GM19351 (cell line): ENCODE measurements around the gene CD151.

Experiments used
- ATAC-seq: cut with Tn5 transposase; IDR thresholded peaks from one replicate; pipeline ENCODE4 v1.9.1; 2021; ENCODE audit warnings: mild to moderate bottlenecking, moderate library complexity; ENCODE audit not compliant: unreplicated experiment

CD151 gene

DNA sequence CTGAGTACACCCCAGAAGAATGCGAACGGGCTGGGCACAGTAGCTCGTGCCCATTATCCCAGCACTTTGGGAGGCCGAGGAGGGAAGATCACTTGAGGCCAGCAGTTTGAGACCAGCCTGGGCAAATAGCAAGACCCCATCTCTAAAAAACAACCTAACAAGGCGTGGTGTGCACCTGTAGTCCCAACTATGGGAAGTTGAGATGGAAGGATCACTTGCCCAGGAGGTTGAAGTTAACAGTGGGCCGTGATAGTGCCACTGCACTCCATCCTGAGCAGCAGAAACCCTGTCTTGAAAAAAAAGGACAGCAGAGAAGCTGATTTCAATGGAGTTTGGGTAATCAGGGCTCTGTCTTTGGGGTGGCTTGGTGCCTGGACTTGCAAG is 19.7 kb upstream of the CD151 start:
- no peak for ATAC-seq

DNA sequence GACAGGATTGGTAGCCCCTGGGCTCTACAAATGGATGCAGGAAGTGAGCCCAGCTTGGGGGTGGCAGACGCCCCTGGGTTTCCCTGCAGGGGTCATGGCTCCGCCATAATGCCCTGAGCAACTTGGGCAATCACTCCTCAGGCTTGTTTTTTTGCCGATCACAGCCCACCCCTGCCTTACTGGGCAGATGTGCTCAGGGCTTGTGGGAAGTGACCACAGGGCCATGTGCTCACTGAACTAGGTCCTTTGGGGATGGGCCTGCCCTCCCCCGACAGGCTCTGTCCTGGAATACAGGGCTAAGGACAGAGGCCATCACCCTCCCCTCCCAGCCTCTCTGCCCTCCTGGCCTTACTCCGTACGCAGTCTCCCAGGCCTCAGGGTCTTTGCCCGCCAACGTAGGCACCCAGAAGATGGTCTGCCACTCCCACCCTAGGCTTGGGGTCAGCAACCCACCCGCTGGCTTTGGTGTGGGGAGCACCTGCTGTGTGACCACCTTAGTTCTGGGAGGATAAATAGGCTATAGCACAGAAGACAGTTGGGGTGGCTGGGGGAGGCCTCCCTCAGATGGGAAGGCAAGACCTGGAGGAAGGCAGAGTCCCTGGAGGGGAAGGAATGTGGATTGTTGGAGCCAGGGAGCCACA is 19.2 kb upstream of the CD151 start:
- ATAC-seq: no peak

DNA sequence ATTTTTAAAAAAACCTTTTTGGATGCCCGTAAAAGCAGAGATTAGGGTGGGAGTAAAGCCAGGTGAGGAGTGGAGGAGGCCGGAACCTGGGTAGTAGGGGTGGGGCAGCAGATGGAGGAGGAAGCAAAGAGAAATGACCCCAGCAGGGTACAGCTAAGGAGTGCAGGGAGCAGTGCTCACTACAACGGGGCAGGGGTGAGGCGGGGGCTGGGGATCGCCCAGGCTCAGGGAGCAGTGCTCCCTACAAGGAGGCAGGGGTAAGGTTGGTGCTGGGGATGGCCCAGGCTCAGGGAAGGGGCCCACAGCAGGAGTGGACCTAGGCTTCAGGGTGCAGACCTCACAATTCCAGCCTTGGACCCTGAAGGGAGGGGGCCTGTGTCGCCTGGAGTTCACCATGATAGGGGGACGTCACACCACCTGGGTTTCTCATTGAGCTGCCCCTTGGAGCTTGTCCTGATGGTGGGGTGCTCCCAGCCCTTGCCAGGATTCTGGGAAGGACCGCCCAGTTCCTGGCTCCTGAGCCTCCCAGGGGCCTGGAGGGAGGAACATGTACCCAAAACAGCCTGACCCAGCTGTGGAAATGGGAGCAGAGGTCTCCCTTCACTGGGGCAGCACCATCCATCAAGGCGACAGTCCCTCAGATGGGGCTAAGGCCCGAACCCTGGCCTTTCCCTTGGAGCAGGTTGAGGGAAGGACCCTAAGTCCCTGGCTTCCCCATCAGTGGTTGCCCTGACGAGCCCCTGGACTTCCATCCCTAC is 16.9 kb upstream of the CD151 start:
- ATAC-seq: no peak

DNA sequence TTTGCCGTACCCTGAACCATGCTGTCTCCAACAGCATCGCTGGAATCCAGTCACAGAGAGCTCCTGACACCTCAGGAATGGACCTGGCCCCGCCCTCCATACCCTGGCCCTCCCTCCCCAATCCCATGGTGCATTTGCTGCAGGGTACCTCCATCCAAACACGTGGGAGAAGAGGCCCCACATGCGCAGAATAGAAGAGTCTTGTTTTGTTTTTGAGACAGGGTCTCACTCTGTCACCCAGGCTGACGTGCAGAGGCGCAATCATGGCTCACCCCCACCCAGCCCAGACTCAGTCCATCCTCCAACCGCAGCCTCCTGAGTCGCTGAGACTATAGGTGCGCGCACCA is 16.3 kb upstream of the CD151 start:
- ATAC-seq: no peak

DNA sequence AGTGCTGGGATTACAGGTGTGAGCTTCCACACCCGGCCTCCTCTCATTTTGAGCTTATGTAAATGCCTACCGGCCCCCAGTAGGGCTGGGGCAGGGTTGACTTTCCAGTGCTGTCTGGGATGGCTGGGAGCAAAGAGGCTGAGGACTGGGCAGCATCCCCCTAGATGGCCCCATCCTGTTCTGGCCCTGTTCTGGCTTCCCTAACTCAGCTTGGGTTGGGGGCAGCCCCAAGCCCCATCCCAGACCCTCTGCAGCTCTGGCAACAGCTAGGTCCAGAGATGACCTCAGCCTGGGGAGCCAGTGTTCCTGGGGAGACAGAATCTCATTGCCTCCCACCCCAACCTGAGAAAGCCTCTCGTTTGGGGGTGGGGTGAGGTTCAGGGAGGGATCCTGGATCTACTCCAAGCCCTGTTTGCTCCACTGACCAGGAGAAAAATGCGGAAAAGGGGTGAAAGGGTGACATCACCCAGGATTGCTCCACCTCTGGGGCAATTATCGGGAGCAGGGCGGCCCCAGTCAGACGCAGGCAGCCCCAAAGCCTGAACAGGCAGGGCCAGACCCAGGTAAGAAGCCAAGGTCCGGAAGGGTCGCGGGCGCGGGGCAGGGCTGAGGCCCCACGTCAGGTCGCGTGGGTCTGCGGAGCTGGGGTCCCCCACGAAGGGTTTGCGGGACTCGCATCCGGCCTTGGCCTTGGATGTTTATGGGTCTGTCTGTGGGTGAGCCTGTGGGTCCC is 14.2 kb upstream of the CD151 start, which contains the start of gene PNPLA2:
Gene PNPLA2, plus strand, starts transcription at position 519 of the 733 bp plus-strand sequence. CDS start 805 bp downstream, outside the sequence.
- ATAC-seq: no peak

DNA sequence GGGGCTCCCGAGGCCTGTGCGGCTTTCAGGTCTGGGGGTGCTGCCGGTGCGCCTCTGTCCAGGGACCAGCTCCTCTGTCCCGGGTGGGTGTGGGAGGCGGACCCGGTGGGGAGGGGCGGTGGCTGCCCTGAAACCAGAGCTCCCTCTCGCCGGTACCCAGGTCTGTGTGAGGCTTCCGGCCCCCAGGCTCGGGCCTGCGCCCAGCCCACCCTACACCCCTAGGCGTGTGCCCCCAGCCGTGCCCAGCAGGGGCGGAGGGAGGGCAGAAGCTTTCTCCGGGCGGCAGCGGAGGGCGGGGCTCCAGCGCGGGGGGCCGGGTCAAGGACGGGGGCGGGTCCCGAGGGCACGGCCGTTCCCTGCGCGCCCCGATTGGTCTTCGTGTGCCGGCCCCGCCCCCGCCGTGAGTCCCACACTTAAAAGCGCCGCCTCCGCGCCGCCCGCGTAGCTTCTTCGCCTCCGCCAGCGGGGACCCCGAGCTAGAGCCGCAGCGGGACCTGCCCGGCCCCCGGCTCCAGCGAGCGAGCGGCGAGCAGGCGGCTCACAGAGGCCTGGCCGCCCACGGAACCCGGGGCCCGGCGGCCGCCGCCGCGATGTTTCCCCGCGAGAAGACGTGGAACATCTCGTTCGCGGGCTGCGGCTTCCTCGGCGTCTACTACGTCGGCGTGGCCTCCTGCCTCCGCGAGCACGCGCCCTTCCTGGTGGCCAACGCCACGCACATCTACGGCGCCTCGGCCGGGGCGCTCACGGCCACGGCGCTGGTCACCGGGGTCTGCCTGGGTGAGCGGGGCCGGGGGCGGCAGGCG is 13.4 kb upstream of the CD151 start:
- peak; percentile 70 for ATAC-seq

DNA sequence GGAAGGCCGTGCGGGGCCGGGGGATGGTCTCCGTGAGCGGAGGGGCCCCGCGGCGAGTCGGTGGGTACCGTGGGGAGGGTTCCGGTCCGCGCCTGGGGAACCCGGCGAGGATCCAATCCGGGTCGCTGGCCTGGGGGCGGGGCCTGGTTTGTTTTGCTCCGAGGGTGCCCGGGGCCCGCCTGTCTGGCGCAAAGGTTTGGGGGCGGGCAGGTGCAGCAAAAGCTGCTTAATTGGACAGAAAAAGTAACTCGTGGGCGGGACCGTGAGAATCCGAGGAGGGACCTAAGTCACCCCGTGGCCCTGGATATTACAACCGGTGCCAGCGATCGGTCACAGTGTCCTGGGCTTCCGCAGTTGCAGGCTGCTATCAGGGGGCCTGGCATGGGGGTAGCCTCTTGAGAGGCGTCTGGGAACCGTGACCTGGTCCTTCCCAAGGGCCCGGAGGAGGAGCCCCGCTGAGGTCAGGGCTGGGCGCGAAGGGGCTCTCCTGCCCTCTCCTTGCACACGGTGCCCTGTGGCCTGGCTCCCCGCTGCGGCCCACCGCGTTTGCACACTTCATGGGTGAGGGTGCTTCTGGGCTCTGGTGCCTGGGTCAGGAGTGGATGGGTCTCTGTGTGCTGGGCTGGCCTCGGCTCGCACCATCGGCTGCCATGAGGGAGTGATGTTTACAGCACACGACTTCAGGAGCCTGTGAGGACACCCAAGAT is 12.7 kb upstream of the CD151 start:
- peak; percentile 68 for ATAC-seq

DNA sequence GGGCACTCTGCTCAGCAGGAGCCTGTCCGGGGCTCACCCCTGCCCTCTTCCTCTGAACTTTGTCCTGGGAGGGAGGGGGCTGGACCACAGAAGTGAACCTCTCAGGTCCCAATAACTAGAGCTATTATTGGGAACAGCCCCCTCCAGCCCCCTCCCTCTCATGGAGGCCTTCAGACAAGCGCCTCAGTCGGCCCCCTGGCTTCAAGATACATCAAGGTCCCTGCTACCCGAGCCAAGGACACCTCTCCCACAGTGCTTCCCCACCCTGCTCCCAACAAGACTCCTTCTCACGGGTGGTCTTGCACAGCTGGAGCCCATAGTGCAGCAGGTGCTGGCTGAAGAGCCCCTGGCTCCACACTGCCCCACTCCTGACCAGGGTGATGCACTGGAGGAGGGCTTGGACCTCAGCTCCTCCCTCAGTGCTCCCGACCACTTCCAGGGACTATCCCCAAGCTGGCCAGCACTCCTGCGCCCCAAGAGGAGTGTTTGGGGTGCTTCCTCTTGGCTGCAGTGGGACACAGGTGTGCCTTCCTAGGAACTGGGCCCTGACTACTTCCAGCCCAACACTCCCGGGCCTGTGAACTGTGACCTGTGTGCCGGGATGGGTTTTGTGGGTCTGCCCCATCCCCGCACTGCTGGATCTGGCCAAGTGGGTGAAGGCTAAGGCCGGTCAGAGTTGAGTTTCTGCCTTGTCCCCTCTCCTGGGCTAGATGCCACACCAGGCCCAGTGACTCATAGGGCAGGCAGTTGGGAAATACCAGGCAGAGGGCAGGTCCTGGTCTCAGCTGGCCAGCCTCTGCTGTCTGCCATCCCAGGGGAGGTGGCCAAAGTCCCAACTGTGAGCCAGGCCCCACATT is 11.9 kb upstream of the CD151 start:
- no peak for ATAC-seq

DNA sequence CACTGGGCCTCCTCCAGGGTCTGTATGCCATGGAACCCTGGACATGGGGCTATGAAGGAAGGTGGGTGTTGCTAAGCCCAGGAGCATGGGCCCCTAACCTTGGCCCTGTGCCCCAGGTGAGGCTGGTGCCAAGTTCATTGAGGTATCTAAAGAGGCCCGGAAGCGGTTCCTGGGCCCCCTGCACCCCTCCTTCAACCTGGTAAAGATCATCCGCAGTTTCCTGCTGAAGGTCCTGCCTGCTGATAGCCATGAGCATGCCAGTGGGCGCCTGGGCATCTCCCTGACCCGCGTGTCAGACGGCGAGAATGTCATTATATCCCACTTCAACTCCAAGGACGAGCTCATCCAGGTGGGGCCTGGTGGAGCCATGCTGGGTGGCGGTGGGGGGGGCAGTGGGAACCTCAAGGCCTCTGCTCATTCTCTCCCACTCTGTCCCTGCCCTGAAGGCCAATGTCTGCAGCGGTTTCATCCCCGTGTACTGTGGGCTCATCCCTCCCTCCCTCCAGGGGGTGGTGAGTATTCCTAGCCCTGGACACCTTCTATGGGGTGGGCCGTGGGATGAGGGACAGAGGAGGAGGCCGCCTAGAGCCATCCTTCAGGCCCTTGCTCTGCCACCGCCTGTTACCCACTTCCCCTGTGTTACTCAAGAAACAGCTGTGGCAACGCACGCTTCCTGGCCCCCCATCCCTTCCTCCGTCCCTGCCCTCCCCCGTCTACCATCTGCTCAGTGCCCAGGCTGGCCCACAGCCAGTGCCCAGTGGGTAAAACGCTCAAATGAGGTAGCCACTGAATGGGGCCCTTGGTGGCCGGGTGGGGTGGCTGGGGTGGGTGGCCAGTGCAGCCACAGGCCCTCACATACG is 11.0 kb upstream of the CD151 start:
- no peak for ATAC-seq

DNA sequence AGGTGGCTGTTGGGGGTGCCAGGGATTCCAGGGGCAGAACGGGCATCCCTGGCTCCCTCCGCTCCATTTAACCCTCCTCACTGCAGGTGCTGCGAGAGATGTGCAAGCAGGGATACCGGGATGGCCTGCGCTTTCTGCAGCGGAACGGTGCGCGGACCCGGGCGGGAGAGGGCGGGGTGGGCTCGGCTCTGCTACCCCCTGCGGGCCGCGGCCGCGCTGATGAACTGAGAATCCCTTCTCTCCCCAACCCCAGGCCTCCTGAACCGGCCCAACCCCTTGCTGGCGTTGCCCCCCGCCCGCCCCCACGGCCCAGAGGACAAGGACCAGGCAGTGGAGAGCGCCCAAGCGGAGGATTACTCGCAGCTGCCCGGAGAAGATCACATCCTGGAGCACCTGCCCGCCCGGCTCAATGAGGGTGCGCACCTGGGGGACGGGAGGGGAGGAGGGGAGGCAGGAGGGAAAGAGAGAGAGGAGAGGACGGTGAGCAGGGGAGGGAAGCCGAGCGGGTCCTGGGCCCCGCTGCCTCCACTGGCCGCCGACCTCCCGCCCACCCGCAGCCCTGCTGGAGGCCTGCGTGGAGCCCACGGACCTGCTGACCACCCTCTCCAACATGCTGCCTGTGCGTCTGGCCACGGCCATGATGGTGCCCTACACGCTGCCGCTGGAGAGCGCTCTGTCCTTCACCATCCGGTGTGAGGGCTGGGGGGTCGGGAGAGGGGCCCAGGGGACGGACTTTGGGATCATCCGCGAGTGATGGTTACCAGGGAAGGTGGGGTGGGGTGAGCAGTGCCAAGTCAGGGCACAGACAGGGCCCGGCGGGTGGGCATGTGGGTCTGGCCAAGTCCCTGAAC is 9.1 kb upstream of the CD151 start:
- ATAC-seq: no peak

DNA sequence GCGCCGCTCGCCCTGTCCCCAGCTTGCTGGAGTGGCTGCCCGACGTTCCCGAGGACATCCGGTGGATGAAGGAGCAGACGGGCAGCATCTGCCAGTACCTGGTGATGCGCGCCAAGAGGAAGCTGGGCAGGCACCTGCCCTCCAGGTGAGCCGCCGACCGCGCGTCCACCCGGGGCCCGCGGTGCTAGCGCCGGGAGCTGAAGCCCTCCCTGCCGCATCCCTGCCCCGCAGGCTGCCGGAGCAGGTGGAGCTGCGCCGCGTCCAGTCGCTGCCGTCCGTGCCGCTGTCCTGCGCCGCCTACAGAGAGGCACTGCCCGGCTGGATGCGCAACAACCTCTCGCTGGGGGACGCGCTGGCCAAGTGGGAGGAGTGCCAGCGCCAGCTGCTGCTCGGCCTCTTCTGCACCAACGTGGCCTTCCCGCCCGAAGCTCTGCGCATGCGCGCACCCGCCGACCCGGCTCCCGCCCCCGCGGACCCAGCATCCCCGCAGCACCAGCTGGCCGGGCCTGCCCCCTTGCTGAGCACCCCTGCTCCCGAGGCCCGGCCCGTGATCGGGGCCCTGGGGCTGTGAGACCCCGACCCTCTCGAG is 8.4 kb upstream of the CD151 start:
- ATAC-seq: no peak

DNA sequence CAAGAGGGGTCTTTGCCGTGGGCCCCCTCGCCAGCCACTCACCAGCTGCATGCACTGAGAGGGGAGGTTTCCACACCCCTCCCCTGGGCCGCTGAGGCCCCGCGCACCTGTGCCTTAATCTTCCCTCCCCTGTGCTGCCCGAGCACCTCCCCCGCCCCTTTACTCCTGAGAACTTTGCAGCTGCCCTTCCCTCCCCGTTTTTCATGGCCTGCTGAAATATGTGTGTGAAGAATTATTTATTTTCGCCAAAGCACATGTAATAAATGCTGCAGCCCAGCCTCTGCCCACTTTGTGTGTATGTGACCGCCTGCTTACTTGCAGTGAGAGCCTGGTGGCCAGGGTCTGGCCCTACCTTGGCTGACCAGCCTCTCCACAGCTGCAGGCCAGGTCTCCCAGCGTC is 7.8 kb upstream of the CD151 start:
- no peak for ATAC-seq

DNA sequence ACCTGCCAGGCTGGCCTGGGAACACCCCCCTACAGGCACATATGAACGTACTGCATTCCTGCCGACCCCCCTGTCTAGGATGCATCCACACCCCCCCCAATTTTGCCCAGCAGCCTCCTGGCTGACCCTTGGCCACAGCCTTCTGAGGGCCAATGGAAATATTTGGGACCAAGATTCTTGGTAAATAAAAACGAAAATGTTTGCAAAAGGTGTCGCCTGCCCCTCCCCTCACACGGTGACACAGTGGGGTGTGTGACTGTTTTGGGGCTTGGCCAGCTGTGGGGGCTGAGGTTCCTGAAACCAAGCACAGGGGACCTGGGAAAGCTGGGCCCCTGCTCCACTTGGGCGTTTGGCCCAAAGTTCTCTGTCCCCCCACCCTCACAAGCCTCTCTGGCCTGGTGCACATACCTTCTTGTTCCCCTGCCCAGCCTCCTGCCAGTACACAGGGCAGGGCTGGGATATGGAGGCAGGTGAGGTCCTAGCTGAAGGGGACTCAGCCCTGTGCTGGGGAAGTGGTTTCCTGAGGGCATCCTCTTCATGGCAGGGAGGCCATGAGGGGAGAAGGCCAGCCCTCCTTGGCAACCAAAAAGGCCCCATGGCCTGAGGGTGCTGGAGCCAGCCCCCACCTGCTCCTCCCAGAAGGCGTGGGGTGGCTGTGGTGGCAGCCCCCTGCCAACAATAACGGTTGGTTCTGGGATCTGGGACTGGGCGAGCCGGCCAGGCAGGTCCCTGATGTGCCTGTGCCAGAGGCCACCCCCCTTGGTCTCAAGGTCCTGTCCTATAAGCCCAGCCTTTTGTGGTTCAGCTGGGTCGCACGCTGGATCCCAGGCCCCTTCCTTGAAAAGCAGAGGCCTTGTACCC is 7.2 kb upstream of the CD151 start:
- ATAC-seq: no peak

DNA sequence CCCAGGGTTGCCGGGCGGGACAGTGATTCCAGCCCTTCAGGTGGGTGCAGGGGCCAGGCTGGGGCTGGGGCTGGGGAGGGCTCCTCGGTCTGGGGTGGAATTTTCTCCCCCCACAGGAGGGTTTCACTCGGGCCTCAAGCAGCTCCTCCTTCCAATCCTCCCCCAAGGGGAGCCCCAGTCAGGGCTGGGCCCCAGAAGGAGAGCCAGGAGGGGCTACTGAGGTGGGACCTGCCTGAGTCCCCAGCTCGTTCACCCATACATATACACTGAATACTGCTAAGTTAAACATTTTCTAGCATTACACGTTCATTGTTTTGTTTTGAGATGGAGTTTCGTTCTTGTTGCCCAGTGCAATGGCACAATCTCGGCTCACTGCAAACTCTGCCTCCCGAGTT is 6.5 kb upstream of the CD151 start:
- no peak for ATAC-seq

DNA sequence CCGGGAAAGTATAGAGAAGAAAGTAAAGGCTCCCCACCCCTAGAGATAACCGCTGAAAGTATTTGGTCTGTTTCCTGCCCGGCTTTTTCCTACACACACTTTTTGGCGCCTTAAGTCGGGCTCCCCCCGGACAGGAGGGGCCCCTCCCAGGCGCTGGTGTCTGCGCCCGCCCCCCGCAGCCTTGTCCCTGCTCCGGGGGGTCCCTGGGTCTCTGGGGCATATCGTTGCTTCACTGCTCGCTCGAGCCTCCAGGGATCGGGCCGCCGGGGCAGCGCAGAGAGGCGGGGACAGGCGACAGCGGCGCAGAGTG is 6.0 kb upstream of the CD151 start:
- peak; percentile 12 for ATAC-seq

DNA sequence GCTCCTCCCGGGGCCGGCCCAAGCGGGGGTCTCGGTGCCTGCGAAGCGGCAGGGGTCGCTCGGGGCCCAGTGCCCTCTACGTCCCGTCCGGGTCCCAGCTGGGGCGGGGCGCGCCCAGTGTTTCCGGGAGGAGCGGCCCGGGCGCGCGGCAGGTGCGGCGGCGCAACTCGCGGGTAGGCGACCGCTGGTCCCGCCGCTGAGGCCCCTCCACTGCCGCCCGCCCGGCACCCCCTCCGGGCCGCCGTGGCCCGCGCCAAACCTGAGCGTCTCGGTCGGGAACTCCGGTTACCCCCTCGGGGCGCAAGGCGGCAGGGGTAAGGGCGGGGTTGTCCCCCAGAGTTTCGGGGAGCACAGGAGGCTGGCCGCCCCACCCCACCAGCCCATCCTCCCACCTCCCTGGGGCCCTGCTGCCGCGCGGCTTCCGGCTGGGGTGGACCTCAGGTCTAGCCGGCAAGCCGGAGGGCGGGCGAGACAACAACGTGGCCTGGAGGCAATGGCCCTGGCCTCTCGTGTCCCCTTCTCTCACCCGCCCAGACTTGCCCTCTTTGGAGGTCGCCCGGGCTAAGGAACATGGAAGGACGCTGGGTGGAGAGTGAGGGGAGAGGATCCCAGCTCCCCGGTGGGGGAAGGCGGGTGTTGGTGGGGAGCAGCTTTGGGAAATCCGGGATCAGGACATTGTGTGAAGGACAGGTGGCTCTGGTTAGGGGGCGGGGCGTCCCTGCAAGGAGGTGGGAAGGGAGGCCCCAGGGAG is 5.4 kb upstream of the CD151 start:
- ATAC-seq: peak; percentile 41
